Panc1 (cell line): Measurements from ENCODE around the gene MRGPRE. TPM values are rescaled to one million over a fixed set of nuclear protein-coding genes. Genes with fewer than 3 reads are reported as not detected.

ENCODE experiments used
- ATAC-seq: fragments of 200-7000 bp; cut with Tn5 transposase; 2 replicates; pipeline ENCODE4 v1.9.1; 2020; ENCODE audit warnings: mild to moderate bottlenecking, moderate library complexity
- BruUV-seq: library from RNA; stranded (reverse); fragments of 400-500 nt; replicated peaks from 2 replicates; lab custom pipeline; 2021; lab: Mats Ljungman, UMichigan
- CTCF ChIA-PET: fragments of 300-600 bp; sonication (Branson Sonifier 250); formaldehyde crosslinking; loops from one replicate; lab custom pipeline; 2022; ENCODE audit warnings: antibody characterized with exemption; lab: Charles Lee
- POLR2A ChIA-PET: fragments of 300-600 bp; sonication (Branson Sonifier 250); formaldehyde crosslinking; loops from one replicate; lab custom pipeline; 2022; ENCODE audit warnings: antibody characterized with exemption; lab: Charles Lee
- DNase-seq: peaks from one replicate; pipeline ENCODE4 v3.0.0-alpha.2; 2010; ENCODE audit warnings: low read depth, low spot score
- H3K27ac ChIP-seq: 2 replicates; pipeline ENCODE4 v1.5.1; 2011; ENCODE audit warnings: mild to moderate bottlenecking, low read length, inconsistent platforms
- H3K27me3 ChIP-seq: fragments of 200-500 bp; sonication (Bioruptor generic); 2 replicates; pipeline ENCODE4 v1.6.0; 2014; ENCODE audit warnings: low read length, inconsistent platforms; ENCODE audit not compliant: control insufficient read depth, insufficient read depth
- H3K36me3 ChIP-seq: fragments of 200-500 bp; sonication (Bioruptor generic); 2 replicates; pipeline ENCODE4 v1.5.1; 2014; ENCODE audit warnings: inconsistent platforms, mild to moderate bottlenecking, low read length, moderate library complexity; ENCODE audit not compliant: control insufficient read depth, insufficient read depth
- H3K4me1 ChIP-seq: 2 replicates; pipeline ENCODE4 v1.5.1; 2011; ENCODE audit warnings: inconsistent platforms, mild to moderate bottlenecking, low read length, moderate library complexity; ENCODE audit not compliant: control insufficient read depth, insufficient read depth
- H3K4me3 ChIP-seq, 2 experiments: 2 replicates each; pipeline ENCODE4 v1.5.1; 2011 to 2012; ENCODE audit warnings: low read depth in 2 of 2, low read length in 2 of 2, mild to moderate bottlenecking in 2 of 2, inconsistent platforms in 1 of 2, moderate library complexity in 1 of 2
- H3K9me3 ChIP-seq: fragments of 200-500 bp; sonication (Bioruptor generic); 2 replicates; pipeline ENCODE4 v1.5.1; 2014; ENCODE audit warnings: low read depth, mild to moderate bottlenecking, inconsistent platforms, low read length, moderate library complexity; ENCODE audit not compliant: control insufficient read depth, insufficient read depth
- POLR2AphosphoS5 ChIP-seq: IDR thresholded peaks from 2 replicates; pipeline ENCODE4 v1.6.1; 2012; ENCODE audit warnings: mild to moderate bottlenecking, low read depth, low read length, moderate library complexity
- SIN3A ChIP-seq: IDR thresholded peaks from 2 replicates; pipeline ENCODE4 v1.6.1; 2012; ENCODE audit warnings: low read depth, mild to moderate bottlenecking, low read length, moderate library complexity, borderline replicate concordance; ENCODE audit not compliant: insufficient read depth
- TCF7L2 ChIP-seq: IDR thresholded peaks from 2 replicates; pipeline ENCODE4 v1.6.1; 2011; ENCODE audit warnings: mild to moderate bottlenecking, low read depth, low read length, inconsistent platforms
- in situ Hi-C: cut with HindIII; loops from 2 replicates; pipeline ENCODE4 v1.10.0; 2016; ENCODE audit warnings: low sequenced_read_pairs, low pct_unique_long_range_greater_than_20kb
- intact Hi-C: fragments of 100-400 bp; cut with micrococcal nuclease; formaldehyde crosslinking; loops from one replicate; pipeline ENCODE4 v1.10.0; 2022; ENCODE audit not compliant: unreplicated experiment
- total RNA-seq: library from RNA; stranded (reverse); gene quantifications from one replicate; pipeline ENCODE4 v1.2.1, GENCODE V29; 2021; ENCODE audit not compliant: unreplicated experiment
- TF ChIP-seq, protein P1 (sequence below): fragments of 450-650 bp; IDR thresholded peaks from 2 replicates; pipeline ENCODE4 v1.5.1; 2017; ENCODE audit warnings: mild to moderate bottlenecking
- TF ChIP-seq, protein P2 (sequence below), 2 experiments: IDR thresholded peaks; 2 replicates each; pipeline ENCODE4 v1.6.1; 2011 to 2012; ENCODE audit warnings: low read depth in 2 of 2, control low read depth in 1 of 2, low read length in 1 of 2, mild to moderate bottlenecking in 1 of 2, moderate library complexity in 1 of 2; ENCODE audit not compliant: insufficient read depth in 1 of 2

Gene MRGPRE
- total RNA-seq, 1 experiment from 2014 or later, result 0.13 TPM

GRCh38 chr11:3220521-3221407 lies 11.5 kb downstream of the MRGPRE start:
- no peak for DNase-seq
- no TSS peak for BruUV-seq
- H3K27me3 ChIP-seq, result peaks cover 14% of the 10 kb centered on the region
- intact Hi-C loops (loop anchor here (10.0 kb wide), 1 partner anchor 286 kb away; no protein-coding TSS in a partner anchor), in situ Hi-C loops (no loop called here)
- H3K36me3 ChIP-seq, result no peaks in the 10 kb centered on the region
- peaks cover 7% of the 10 kb centered on the region for H3K4me1 ChIP-seq
- H3K4me3 ChIP-seq, result no peak overlapping the region
- H3K9me3 ChIP-seq, result no peaks in the 10 kb centered on the region
- ChIA-PET POLR2A (interaction anchor here (0.5 kb wide), 1 partner anchor 134 kb away, joined by 3 read pairs; no protein-coding TSS in a partner anchor), CTCF (interaction anchor here (0.5 to 0.9 kb wide), 3 partner anchors 122 to 388 kb away, joined by 3 to 6 read pairs (median 5); no protein-coding TSS in a partner anchor)
- TF ChIP-seq, protein P1, sequence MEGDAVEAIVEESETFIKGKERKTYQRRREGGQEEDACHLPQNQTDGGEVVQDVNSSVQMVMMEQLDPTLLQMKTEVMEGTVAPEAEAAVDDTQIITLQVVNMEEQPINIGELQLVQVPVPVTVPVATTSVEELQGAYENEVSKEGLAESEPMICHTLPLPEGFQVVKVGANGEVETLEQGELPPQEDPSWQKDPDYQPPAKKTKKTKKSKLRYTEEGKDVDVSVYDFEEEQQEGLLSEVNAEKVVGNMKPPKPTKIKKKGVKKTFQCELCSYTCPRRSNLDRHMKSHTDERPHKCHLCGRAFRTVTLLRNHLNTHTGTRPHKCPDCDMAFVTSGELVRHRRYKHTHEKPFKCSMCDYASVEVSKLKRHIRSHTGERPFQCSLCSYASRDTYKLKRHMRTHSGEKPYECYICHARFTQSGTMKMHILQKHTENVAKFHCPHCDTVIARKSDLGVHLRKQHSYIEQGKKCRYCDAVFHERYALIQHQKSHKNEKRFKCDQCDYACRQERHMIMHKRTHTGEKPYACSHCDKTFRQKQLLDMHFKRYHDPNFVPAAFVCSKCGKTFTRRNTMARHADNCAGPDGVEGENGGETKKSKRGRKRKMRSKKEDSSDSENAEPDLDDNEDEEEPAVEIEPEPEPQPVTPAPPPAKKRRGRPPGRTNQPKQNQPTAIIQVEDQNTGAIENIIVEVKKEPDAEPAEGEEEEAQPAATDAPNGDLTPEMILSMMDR, result no peak
- TF ChIP-seq, protein P2, sequence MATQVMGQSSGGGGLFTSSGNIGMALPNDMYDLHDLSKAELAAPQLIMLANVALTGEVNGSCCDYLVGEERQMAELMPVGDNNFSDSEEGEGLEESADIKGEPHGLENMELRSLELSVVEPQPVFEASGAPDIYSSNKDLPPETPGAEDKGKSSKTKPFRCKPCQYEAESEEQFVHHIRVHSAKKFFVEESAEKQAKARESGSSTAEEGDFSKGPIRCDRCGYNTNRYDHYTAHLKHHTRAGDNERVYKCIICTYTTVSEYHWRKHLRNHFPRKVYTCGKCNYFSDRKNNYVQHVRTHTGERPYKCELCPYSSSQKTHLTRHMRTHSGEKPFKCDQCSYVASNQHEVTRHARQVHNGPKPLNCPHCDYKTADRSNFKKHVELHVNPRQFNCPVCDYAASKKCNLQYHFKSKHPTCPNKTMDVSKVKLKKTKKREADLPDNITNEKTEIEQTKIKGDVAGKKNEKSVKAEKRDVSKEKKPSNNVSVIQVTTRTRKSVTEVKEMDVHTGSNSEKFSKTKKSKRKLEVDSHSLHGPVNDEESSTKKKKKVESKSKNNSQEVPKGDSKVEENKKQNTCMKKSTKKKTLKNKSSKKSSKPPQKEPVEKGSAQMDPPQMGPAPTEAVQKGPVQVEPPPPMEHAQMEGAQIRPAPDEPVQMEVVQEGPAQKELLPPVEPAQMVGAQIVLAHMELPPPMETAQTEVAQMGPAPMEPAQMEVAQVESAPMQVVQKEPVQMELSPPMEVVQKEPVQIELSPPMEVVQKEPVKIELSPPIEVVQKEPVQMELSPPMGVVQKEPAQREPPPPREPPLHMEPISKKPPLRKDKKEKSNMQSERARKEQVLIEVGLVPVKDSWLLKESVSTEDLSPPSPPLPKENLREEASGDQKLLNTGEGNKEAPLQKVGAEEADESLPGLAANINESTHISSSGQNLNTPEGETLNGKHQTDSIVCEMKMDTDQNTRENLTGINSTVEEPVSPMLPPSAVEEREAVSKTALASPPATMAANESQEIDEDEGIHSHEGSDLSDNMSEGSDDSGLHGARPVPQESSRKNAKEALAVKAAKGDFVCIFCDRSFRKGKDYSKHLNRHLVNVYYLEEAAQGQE (IDR thresholded peaks at IDR 0.05; ENCODE audit: insufficient read depth in 1 of 2, low read depth in 2 of 2, low read length in 1 of 2), result no peak
- TF ChIP-seq POLR2AphosphoS5 (no peak), SIN3A (no peak), TCF7L2 (no peak)
- no peak overlapping the region for H3K27ac ChIP-seq
- ATAC-seq, result no peak

DNA sequence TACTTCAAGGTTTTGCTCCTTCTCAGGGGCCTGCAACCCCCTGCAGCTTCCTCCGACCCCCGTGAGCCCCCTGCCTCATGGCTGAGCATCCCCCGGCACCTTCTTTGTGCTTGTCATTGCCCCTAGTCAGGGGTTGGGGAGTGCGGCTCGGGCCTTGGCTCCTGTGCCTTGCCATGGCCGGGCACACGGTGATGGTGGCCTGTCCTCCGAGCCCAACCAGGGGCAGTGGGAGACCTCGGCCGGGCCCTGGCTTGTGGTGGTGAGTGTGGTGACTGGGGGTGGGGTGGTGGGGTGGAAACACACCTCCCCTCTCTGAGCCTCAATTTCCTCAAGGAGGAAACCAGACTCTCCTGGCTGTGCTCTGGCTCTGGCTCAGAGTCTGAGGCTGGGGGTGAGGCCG lies 12.1 kb downstream of the MRGPRE start:
- H3K27me3 ChIP-seq, result peaks cover 18% of the 10 kb centered on the region
- POLR2A ChIA-PET, result no interaction called here
- CTCF ChIA-PET, result interaction anchor here (0.6 kb wide), 1 partner anchor 122 kb away, joined by 6 read pairs; no protein-coding TSS in a partner anchor
- H3K9me3 ChIP-seq, result no peaks in the 10 kb centered on the region
- H3K27ac ChIP-seq, result no peak overlapping the region
- BruUV-seq, result no TSS peak
- H3K4me3 ChIP-seq, result no peak overlapping the region
- peaks cover 11% of the 10 kb centered on the region for H3K4me1 ChIP-seq
- ATAC-seq (no peak), DNase-seq (no peak)
- no peaks in the 10 kb centered on the region for H3K36me3 ChIP-seq
- intact Hi-C loops, result loop anchor here (10.0 kb wide), 1 partner anchor 285 kb away; no protein-coding TSS in a partner anchor
- in situ Hi-C loops, result no loop called here
- TF ChIP-seq, protein P1, result no peak
- TF ChIP-seq TCF7L2, result no peak
